HG02938 (cell line): ENCODE data around the gene RNF212.
"Not testable (repeated sequence)": the region's sequence is repeated elsewhere in the genome, so short reads cannot be mapped to it uniquely, and the experiment has no call there.

Experiments used
- ATAC-seq: cut with Tn5 transposase; IDR thresholded peaks from one replicate; pipeline ENCODE4 v1.9.1; 2021; ENCODE audit warnings: mild to moderate bottlenecking, moderate library complexity; ENCODE audit not compliant: unreplicated experiment

The RNF212 gene

DNA sequence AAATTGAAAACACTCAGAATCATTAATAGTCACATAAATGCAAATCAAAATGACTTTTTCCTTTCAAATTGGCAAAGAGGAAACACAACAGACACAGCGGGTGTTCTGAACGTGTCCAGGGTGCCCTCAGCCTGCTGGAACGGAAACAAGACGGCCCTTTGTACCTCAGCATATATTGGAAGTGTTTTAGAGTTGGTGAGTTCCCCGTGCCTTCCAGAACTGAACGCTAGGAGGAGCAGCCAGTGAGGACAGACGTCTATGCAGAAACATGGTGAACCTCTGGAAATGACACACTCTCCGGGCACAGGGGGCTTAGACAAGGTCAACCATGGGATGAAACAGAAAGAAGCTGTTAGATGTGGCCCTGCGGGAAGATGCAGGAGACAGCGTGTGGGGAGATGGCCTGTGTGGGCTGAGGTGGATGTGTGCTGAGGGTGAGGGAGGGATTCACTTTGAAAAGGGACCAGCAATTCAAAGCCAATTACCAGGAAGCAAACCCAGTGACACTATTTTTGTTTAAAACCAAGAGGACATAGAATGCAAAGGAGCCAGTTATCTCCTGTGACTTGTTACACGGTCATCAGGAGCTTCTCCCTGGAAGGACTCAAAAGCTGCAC lies 40.4 kb downstream of the RNF212 start:
- ATAC-seq = no peak

DNA sequence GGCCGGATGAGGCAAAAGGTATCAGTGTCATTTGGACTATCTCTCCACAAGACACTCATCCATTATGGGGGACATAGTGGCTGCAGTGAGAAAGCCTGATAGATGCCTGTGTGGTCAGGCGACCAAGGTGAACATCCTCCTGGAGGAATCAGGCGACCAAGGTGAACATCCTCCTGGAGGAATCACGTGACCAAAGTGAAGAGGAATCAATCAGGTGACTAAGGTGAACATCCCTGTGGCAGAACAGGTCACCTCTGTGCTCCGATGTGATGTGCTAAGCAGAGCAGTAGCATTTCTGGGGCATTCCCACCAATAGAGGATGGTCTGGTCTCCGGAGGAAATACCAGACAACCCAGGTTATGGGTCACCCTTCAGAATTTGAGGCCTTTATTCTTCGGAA lies 44.0 kb downstream of the RNF212 start:
- no peak for ATAC-seq

DNA sequence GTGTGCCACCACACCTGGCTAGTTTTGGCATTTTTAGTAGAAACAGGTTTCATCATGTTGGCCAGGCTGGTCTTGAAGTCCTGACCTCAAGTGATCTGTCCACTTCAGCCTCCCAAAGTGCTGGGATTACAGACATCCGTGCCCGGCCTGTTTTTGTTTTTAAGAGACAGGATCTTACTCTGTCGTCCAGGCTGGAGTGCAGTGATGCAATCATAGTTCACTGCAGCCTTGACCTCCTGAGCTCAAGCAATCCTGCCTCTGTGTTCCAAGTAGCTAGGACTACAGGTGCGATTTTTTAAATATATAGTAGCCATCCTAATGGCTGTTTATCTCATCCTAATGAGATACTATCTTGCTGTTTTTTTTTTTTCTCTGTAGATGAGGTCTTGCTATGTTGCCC lies 47.6 kb downstream of the RNF212 start:
- ATAC-seq = no peak

DNA sequence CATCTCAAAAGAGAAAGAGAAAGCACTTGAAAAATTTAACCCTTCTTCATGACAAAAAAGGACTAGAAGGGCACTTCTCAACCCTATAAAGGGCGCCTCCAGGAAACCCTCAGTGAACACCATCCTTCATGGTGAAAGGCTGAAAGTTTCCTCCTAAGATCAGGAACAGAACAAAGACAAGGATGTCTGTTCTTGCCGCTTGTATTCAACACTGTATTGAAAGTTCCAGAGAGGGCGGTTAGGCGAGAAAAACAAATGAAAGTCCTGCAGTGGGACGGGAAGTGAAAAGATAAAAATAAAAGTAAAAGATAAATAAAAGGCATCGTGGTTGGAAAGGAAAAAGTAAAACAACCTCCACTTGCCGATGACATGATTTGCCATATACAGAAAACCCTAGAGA lies 50.9 kb downstream of the RNF212 start:
- ATAC-seq = no peak

DNA sequence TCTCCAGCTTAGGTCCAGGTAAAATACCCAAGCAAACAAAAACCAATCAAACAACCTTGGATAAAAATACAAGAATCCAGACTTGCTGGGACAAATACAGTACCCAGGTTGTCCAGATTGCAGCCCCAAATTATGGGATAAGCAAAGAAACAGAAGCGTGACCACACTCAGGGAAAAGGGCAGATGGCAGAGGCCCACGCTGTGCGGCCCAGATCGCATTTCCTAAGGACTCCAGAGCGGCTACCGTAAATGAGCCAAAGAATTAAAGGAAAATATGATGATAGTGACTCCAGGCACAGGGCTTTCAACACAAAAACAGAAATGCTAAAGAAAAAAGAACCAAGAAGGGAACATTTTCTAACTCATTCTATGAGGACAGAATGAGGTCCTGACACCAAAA lies 51.6 kb downstream of the RNF212 start:
- ATAC-seq = no peak

DNA sequence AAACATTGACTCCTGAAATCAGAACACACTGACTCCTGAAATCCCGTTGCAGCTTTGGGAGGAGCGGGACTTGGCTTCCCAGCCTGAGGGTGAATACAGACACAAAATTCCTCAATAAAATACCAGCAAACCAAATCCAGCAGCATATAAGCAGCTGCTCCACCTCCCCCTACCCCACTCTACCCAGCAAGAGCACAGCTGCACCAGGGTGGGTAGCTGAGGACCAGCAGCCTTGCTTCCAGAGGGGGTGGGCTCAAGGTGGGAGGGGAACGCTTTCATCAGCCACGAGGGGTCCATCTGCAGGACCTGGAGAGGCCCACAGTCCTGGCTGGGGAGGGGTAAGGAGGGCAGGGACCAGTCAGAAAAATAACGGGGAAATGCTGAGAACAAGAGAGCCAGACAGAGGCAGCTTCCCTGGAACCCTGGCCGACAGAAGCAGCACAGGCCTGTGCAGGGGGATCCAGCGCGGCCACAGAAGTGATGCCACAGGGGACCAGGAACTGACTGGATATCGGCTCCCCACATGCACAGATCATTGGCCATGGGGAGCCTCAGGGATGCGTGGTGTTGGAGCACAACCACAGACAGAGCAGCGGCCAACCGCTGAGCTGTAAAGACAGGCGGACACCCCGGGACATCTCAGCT lies 52.2 kb downstream of the RNF212 start:
- no peak for ATAC-seq

DNA sequence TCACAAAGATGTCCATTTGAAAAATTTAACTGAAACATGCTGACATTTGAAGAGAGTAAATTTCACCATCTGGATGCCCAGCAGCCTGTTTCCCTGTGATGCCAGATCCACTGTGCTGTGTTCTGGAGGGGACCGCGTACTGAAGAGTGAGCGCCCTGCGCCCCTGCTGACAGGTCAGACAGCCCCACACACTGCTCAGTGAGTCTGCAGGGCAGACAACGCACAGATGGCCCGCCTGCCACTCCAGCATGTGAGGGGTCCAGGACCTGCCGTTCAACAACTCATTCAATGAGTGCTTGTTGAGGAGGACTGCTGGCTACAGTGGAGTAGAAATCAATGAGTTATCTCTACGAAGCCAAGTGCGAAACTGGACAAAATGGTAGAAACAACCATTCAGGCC lies 52.7 kb downstream of the RNF212 start:
- ATAC-seq = no peak

DNA sequence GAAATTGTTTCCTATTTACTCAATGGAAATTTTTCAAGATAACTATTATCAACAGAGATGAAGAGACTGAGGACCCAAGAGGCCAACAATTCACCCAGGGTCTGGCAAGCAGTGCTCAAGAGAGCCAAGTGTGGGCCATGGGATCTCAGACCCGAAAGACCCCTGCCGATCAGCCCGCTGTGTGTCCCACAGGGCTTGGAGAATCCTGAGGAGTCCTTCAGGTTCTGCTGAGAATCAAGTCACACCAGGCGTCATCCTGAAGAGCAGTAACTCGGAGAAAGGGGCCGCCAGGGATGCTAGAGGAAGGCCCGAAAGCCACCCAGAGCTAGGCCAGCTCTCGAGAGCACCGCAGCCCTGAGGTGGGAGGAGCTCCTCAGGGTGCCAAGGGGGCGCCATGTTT lies 53.2 kb downstream of the RNF212 start:
- ATAC-seq = no peak

DNA sequence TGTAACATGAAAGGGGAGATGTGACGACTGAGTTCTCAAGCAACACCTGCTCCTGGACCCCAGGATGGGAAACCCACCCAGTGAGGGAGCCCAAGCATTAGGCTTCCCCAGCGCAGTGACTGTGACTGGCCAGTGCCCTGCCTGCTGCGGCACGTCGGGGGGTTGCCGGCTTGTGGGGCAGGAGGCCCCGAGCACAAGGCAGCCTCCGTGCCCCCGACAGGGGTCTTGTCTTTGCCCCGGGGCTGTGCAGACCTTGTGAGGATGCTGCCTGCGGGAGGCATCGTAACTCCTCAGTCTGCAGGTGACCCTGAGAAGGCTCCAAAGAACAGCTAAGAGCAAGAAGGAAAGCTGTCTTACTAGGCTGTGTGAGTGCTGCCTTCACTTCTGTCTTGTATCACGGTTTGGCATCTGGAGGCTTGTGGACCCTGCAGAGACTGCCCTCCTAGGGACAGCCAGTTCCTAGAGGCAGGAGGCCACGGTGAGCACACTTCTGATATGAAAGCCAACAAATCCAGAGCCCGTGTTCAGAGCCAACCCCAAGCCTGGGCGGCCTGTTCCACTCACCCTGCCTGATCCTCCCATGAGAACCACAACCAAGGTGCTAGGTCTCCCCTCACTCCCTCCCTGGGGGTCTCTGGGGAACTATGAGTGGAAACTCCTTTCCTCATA lies 54.2 kb downstream of the RNF212 start:
- no peak for ATAC-seq

DNA sequence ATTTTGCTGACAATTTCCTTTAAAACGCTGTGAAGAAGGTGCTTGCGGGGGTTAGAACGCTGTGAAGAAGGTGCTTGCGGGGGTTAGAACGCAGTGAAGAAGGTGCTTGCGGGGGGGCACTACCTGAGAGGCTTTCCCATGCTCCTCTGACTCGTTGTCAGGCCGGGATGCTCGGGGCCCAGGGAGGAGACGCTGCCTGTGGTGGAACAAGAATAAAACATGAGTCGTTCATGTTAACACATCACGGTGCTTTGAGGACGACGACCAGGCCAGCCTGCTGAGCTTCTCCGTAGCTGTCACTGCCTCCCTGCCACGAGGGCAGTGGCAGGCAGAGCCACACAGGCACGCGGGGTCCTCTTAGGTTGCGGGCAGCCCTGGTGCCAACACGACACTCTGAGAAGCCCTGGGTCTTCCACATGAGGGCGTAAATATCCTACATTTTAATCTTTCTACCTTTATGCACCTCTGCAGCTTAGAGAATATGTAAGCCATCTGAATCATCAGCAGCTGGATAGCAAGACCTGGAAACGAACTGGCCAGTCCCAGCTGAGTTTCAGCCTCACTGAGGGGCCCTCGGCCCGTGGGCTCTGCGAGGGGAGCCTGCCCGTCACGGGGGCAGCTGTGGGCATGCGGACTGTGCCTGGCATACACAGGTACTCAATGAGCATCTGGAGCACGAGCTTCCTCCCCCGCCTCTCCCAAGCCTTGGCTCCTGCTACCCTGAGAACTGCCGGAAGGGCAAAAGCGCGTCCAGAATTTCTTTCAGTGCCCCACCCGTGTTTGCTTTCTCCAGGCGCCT lies 55.0 kb downstream of the RNF212 start:
- no peak for ATAC-seq

DNA sequence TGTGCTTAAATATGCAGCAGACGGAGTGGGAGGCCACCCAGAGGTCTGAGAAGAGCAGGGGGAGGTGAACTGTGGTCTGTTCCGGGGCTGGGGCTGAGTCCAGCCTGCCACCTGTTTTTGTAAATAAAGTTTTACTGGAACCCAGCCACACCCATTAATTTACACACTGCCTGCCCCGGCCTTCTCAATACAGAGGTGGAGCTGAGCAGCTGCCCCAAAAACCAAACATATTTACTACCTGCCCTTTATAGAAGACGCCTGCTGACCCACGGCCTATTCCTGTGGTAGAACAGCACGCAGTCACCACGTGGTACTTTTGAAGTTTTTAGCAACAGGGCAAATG lies 56.0 kb downstream of the RNF212 start:
- no peak for ATAC-seq

DNA sequence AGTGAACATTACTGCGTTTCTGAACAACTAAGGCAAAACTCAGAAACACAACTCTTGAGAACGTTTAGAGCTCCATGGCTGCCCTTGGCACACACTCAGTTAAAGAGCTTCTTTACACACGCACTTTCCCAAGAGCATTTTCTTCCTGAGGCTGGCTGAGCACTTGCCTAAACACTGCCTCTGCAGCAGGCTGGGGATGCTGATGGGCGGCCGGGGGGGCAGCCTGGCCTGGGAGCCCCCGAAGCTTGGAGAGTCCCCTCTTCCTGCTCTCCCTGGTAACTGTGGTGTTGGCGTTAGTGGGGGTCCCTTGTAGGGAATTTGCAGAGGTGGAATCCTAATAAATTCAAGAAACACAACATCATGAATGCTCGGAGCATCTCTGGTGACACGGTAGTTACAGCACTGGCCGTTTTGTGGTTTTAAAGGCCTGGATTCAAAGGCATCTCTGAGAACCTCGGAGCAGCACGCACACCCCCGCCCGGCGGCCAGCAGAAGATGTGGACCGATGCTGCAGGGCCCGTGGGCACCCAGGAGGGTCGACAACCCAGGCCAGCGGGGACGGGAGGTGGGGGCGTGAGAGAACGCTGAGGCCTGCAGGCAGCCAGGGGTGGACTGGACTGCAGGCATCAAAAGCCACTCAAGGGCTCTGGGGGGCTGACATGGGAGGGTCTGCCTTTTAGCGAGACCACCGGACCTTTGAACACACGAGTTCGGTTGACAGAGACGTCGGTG lies 56.5 kb downstream of the RNF212 start:
- ATAC-seq = no peak

DNA sequence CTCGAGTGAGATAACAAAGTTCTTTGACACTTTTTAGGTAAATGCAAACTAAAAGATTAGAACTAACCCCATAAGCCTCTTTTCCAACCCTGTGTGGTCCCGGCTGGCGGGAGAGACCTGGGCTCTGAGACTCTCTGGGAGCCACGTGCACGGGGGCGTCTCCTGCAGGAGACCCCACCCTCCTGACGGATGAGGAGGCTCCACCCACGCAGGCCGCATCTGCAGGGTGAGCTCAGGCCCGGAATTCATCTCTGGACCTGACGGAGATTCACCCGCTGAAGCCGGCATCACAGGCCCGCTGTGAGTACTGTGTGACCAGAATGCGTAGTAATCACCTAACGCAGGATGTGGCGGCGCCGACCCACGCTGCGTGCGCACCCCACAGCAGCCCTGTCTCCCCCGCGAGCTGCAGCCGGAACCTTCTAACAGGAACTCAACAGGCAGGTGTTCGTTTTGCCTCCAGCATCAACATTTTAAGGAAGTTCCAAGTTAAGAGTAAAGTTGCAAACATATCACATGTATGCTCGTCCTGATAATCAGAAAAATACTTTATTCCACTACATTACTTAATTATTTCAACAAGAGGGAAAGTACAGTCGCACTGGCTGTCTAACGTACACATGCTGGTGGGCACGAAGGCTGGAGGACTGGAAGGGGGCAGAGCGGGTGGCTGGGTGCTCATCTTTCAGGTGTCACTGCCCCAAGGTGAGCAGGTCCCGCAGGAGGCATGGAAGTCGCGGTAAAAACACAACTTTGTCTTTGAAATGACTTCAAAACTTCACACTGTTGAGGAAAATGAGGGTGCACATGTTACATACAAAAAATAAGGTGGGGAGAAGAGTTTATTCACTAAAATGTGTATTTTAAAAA lies 57.4 kb downstream of the RNF212 start:
- ATAC-seq = peak; percentile 75

DNA sequence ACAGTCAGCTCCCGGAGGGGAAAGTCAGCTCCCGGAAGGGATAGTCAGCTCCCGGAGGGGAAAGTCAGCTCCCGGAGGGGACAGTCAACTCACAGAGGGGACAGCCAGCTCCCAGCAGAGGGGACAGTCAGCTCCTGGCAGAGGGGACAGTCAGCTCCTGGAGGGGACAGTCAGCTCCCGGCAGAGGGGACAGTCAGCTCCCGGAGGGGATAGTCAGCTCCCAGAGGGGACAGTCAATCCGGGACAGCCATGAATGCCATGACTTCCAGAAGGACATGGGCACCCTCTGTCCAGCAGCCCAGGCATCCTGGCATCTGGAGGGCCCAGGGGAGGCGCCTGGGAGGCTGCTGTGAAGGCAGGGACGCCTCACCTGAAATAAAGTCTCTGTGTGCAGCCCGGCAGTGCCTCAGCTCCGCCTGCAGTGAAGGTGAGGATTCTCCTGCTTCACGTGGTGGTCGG lies 58.1 kb downstream of the RNF212 start:
- ATAC-seq = not testable (repeated sequence)

DNA sequence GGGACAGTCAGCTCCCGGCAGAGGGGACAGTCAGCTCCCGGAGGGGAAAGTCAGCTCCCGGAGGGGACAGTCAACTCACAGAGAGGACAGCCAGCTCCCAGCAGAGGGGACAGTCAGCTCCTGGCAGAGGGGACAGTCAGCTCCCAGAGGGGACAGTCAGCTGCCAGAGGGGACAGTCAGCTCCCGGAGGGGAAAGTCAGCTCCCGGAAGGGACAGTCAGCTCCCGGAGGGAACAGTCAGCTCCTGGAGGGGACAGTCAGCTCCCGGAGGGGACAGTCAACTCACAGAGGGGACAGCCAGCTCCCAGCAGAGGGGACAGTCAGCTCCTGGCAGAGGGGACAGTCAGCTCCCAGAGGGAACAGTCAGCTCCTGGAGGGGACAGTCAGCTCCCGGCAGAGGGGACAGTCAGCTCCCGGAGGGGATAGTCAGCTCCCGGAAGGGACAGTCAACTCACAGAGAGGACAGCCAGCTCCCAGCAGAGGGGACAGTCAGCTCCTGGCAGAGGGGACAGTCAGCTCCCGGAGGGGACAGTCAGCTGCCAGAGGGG lies 58.6 kb downstream of the RNF212 start:
- ATAC-seq = not testable (repeated sequence)

DNA sequence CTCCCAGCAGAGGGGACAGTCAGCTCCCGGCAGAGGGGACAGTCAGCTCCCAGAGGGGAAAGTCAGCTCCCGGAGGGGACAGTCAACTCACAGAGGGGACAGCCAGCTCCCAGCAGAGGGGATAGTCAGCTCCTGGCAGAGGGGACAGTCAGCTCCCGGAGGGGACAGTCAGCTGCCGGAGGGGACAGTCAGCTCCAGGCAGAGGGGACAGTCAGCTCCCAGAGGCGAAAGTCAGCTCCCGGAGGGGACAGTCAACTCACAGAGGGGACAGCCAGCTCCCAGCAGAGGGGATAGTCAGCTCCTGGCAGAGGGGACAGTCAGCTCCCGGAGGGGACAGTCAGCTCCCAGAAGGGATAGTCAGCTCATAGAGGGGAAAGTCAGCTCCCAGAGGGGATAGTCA lies 59.5 kb downstream of the RNF212 start:
- ATAC-seq = not testable (repeated sequence)

DNA sequence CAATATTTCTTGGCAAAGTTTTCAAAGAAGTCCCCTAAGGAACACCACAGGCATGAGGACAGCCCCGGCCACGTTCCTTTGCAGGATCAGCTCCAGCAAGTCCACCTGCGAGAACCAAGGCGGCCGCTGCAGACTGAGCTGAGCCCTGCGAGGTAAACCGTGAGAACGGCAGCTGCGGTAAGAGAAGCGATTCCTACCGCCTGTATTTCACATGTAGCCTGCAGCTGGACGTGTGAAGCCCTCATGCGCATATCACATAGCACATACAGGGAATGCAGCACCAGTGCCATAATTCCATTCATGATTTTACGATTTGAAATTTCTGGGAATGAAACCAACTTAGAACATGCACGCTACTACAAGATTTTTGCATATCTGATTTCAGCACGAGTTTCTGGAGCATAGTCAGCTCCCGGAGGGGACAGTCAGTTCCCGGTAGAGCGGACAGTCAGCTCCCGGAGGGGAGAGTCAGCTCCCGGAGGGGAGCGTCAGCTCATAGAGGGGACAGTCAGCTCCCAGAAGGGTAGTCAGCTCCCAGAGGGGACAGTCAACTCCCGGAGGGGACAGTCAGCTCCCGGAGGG lies 60.2 kb downstream of the RNF212 start:
- no peak for ATAC-seq

DNA sequence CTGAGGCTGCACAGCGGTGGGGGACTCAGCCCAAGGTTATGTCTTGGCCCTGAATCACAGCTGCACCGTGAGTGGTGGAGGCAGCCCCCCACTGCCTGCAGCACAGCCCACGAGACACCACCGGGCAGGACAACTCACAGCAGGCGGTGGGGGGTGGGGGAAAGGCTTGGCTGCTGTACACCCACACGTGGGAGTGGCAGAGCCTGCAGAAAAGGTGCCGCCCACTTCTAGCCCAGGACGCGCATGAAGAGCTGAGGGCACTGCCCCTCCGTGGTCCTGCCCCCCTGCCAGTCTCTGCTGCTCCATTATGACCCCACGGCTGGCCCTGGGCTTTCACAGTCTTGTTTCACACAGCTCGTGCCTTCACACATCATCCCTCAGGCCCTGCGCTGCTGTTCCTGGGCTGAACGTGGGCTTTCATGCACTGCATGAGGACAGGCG lies 61.1 kb downstream of the RNF212 start:
- ATAC-seq = no peak

DNA sequence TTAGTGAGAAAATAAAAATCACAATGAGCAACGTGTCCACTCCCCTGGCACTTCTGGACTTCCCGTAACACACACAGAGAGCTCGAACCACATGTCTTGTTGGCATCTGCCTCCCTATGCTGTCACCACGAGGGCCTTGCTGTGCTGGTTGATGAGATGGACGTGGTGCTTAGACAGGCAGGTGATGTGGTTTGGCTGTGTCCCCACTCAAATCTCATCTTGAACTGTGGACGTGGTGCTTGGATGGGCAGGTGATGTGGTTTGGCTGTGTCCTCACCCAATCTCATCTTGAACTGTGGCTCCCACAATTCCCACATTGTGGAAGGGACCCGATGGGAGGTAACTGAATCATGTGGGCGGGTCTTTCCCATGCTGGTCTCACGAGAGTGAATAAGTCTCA lies 61.9 kb downstream of the RNF212 start:
- ATAC-seq = no peak
